ENCODE results near the gene CBLN3. TPM values are rescaled to one million over a fixed set of nuclear protein-coding genes. Genes with fewer than 3 reads are reported as not detected.

Gene CBLN3
- total RNA-seq, 1 donor from 2014 or later: 0.47 TPM

DNA sequence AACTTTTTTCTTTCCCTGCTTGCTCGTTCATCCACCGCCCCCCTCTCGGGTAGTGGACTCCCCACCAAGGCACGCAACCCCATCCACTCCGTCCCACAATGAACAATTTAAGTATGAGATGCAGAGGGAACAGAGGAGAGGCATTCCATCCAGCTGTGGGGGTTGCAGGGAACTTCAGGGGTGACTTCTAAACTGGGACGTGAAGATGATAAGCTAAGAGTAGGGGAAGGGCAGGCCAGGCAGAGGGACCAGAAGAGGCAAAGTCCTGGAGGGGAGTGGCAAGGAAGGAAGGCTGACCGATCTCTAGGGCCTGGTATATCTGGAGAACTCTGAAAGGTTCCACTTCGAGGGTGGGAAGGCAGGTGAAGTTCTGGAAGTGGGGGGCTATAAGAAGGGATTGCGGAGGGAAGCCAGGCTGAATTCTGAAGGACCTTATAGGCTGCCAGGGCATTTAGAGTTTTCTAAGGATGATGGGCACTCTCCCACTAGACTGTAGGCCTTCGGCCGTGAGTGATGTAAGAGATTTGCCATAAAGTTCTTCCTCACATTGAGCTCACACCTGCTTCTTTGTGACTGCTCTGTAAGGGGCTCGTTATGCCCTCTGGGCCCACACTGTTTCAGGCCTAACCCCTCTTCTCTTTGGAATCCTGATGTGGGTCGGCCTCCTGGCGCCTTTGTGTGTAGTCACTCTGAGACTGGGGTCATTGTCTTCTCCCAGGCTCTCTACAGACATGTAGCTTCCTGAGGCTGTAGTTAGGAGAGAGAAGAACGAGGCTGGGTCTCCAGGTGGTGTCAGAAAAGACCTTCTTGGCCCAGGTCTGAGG lies 49.3 kb downstream of the CBLN3 start:
- no peak for DNase-seq

DNA sequence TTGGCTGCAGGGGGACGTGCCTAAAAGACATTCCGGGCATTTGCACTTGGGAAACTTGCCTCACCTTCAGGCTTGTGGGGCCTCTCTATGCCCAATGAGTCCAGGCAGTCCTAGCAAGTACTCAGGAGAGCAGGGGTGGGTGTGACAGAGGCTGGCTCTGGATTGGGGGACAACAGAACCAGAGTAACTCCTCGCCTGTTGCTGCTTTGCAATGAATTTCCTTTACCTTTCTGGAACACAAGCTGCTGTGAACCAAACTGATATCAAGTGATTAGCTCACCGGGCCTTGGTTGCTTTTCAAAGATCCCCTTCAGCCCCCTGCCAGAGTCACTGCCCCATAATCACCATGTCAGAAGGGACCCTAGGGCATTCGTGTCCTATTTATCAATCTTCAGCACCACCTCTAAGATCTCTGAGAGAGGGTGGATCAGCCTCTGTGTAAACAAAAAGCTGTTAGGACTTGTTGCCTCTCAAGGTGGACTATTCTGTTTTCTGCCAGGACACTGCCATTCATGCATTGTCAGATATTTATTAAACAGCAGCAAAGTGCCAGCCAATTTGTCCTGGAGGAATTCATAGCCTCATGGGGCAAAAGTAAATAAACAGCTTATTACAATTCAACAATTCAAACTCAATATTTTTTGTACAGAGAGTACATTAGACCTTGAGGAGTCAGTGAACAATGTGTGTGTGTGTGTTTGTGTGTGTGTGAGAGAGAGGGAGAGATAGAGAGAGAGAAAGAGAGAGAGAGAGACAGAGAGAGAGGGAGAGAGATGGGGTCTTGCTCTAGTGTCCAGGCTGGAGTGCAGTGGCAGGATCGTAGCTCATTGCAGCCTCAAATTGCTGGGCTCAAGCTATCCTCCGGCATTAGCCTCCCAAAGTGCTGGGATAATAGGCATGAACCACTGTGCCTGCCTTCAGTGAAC lies 50.2 kb downstream of the CBLN3 start:
- DNase-seq: no peak

DNA sequence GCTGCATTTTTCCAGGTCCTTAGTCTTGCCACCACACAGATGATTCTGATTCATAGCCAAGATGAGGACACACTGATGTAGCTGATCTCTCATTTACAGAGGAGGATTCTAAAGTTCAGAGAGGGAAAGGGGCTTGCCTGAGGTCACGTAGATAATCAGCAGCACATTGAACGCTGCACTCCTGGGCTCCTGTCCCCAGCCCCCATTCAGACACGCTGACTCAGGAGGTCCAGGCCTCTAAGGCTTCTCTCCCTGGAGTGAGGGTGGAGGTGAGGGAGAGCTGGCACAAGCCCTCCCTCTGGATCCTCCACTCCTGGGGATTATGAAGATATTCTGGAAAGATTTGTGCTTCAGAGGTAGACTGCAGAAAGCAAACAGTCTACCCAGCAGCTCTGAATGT lies 51.1 kb downstream of the CBLN3 start:
- no peak for DNase-seq

DNA sequence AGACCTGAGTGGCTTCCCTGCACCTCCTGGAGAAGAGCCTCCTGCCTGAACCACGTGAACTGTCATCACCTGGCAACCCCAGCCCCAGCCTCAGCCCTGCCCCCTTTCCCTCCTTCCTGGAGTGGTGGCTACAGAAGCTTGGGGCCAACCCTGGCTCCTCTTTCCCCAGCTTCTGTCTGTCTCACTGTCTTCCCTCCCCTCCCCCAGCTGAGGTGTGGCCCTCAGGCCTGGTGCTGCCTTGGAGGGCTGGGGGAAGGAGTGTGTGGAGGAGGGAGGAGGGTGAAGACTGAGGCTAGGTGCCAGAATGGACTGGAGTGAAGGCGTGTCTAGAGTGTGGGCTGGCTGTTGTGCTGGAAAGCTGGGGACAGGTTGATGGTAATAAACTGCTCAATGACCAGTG lies 51.8 kb downstream of the CBLN3 start:
- no peak for DNase-seq

DNA sequence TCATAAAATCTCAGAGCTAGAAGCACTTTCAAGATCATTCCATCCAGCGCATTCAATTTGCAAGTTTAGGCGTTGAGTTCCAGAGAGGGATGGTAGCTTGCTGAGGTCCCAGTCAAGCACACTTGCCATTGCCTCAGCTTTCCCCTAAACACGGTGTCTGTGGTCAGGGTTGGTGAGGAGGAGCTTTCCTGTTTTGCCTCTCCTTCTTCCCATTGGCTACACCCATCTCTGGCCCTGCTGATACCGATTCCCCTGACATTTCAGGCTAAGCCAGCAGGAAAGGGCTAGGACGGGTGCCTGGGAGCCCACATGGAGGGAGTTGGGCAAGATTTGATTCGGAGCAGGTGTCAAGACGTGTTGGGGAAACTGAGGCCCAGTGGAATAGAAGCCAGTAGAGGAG lies 52.3 kb downstream of the CBLN3 start:
- DNase-seq: no peak

Other genes with a start within 250 kb of the CBLN3 start
- 11.7 TPM for gene IPO4, start 240.9 kb downstream of the CBLN3 start, total RNA-seq
- gene TM9SF1, start 234.2 kb downstream of the CBLN3 start, total RNA-seq: 20.6 TPM
- not detected for gene TSSK4, start 224.0 kb downstream of the CBLN3 start, total RNA-seq
- gene CHMP4A, start 216.2 kb downstream of the CBLN3 start, total RNA-seq: 41.5 TPM
- gene MDP1, start 213.6 kb downstream of the CBLN3 start, total RNA-seq: 15.6 TPM
- 51.3 TPM for gene NEDD8, start 197.3 kb downstream of the CBLN3 start, total RNA-seq
- 38.8 TPM for gene GMPR2, start 196.7 kb downstream of the CBLN3 start, total RNA-seq
- gene TINF2, start 187.0 kb downstream of the CBLN3 start, total RNA-seq: 45.1 TPM
- gene TGM1, start 166.5 kb downstream of the CBLN3 start, total RNA-seq: 0.94 TPM
- gene RABGGTA, start 158.1 kb downstream of the CBLN3 start, total RNA-seq: 19.5 TPM
- gene DHRS1, start 129.9 kb downstream of the CBLN3 start, total RNA-seq: 4.1 TPM
- gene NOP9, start 129.8 kb downstream of the CBLN3 start, total RNA-seq: 23.7 TPM
- gene CIDEB, start 121.7 kb downstream of the CBLN3 start, total RNA-seq: 3.4 TPM
- 1.4 TPM for gene LTB4R2, start 119.5 kb downstream of the CBLN3 start, total RNA-seq
- 1.6 TPM for gene LTB4R, start 118.2 kb downstream of the CBLN3 start, total RNA-seq
- gene ADCY4, start 94.6 kb downstream of the CBLN3 start, total RNA-seq: 1.4 TPM
- 0.47 TPM for gene RIPK3, start 89.7 kb downstream of the CBLN3 start, total RNA-seq
- gene NFATC4, start 61.5 kb downstream of the CBLN3 start, total RNA-seq: 5.1 TPM
- gene NYNRIN, start 30.7 kb downstream of the CBLN3 start, total RNA-seq: 15.0 TPM
- 16.7 TPM for gene KHNYN, start 286 bp upstream of the CBLN3 start, total RNA-seq
- gene SDR39U1, start 13.1 kb upstream of the CBLN3 start, total RNA-seq: 17.0 TPM
- not detected for gene CMA1, start 78.6 kb upstream of the CBLN3 start, total RNA-seq
- not detected for gene CTSG, start 146.6 kb upstream of the CBLN3 start, total RNA-seq
- not detected for gene GZMH, start 180.0 kb upstream of the CBLN3 start, total RNA-seq
- gene GZMB, start 204.5 kb upstream of the CBLN3 start, total RNA-seq: not detected